ENCODE data around the gene G6PC1.
"Not testable (repeated sequence)": the region's sequence is repeated elsewhere in the genome, so short reads cannot be mapped to it uniquely, and the experiment has no call there.

Gene G6PC1

DNA sequence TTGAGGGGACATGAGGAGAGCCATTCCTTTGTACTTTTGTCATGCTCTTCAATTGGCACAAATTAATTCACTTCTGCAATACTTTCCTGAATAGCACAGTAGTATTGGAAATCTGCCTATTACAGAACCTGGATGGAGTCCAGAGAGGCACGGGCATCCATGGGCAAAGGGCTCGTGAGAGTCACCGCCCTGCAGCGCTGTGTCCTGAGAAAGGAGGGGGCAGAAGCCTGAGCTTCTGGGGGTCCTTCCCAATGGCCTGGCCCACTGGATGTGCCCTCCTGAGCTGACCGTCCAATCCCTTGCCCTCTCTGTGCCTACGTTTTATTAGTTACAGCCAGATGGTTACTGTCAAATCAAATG lies 3.5 kb downstream of the G6PC1 start:
- no peak for DNase-seq

DNA sequence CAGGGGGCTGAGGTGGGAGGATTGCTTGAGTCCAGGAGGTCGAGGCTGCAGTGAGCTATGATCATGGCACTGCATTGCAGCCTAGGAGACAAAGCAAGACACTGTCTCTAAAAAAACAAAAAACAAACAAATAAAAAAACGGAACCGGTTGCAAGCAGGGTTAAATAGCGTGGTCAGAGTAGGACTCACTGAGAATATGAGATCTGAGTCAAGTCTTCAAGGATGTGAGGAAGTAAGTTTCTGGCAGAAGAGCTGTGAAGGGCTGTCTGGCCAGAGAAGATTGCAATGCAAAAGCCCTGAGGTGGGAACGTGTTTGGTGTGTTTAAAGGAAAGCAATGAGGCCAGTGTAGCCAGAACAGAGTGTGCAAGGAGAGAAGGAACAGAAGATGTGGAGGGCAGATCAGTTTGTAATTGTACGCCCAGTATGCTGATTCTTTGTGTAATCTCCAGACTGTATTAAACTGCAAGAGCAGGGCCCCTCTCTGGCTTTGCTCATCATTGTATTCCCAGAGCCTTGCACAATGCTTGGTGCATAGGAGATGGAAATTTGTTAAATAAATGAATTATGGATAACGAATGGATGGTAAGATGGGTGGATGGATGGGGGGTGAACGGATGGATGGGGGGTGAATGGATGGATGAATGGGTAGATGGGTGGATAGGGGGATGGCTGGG lies 6.3 kb downstream of the G6PC1 start:
- DNase-seq: no peak

DNA sequence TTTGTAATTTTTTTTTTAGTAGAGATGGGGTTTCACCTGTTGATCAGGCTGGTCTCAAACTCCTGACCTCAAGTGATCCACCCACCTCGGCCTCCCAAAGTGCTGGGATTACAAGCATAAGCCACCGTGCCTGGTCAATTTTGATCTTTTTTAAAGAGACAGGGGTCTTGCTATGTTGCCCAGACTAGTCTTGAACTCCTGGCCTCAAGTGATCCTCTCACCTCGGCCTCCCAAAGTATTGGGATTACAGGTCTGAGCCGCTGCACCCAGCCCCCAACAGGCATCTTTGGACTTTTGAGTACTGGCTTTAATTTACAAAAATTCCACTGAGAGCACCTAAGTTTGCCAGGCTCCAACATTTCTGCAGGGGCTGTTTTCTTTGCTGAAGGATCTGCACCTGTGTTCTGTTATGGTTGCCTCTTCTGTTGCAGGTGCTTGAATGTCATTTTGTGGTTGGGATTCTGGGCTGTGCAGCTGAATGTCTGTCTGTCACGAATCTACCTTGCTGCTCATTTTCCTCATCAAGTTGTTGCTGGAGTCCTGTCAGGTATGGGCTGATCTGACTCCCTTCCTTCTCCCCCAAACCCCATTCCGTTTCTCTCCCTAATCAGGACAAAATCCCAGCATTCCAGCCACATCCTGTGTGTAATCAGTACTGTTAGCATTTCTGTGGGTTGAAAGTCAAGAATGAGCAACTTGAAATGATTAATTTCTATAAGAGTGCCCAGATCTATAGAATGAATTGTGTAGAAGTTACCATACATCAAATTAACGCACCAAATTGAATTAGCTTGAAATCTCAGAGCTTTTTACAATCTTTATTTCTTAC lies 8.5 kb downstream of the G6PC1 start:
- no peak for DNase-seq

DNA sequence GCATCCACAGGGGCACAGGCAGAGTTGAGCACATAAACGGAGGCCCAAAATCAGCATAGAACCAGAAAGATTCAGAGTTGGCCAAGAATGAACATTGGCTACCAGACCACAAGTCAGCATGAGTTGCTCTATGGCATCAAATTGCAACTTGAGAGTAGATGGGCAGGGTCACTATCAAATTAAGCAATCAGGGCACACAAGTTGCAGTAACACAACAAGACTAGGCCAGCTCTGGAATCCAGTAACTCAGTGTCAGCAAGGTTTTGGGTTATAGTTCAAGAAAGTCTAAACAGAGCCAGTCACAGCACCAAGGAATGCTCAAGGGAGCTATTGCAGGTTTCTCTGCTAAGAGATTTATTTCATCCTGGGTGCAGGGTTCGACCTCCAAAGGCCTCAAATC lies 12.9 kb downstream of the G6PC1 start:
- DNase-seq: no peak

DNA sequence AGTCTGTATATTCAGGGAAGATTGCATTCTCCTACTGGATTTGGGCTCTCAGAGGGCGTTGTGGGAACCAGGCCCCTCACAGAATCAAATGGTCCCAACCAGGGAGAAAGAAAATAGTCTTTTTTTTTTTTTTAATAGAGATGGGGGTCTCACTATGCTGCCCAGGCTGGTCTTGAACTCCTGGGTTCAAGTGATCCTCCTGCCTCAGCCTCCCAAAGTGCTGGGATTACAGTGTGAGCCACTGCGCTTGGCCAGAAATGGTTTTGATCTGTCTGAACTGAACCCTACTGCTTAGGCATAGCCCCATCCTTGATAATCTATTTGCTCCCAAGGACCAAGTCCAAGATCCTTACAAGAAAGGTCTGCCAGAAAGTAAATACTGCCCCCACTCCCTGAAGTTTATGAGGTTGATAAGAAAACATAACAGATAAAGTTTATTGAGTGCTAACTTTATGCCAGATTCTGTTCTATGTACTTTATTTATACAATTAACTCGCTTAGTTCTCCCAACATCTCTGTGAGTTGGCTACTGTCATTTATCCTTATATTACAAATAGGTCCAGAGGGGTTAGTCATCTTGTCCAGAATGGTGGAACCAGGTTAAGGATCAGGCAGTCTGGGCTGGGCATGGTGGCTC lies 13.5 kb downstream of the G6PC1 start:
- no peak for DNase-seq

DNA sequence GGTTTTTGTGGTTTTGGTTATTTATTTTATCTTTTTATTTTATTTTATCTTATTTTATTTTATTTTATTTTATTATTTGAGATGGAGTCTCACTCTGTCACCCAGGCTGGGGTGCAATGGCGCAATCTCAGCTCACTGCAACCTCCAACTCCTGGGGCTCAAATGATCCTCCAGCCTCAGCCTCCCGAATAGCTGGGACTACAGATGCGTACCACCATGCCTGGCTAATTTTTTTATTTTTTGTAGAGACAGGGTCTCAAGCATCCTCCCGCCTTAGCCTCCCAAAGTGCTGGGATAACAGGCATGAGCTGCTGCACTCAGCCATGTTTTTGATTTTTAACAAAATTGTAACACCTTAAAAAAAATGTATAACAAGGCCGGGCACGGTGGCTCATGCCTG lies 14.7 kb downstream of the G6PC1 start:
- DNase-seq: not testable (repeated sequence)

DNA sequence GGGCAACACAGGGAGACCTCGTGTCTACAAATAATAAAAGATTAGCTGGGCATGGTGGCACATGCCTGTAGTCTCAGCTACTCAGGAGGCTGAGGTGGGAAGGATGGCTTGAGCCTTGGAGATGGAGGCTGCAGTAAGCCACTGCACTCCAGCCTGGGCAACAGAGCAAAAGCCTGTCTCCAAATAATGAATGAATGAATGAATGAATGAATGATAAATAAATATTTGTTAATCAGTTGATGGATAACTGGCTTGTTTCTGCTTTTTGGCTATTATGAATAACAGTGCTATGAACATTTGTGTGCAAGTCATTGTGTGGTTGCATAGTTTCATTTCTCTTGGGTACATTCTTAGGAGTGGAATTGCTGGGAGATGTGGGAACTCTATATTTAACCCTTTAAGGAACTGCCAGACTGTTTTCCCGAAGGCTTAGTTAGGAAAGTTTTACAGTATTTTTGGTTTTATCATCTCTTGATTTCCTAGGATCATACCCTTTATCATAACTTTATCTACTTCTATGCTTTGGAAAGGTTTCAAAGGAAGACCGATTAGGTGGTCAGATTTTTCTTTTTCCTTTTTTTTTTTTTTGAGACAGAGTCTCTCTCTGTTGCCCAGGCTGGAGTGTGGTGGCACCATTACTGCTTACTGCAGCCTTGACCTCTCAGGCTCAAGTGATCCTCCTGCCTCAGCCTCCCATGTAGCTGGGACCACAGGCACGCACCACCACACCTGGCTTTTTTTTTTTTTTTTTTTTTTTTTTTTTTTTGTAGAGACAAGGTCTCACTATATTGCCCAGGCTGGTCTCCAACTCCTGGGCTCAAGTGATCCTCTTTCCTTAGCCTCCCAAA lies 16.0 kb downstream of the G6PC1 start:
- not testable (repeated sequence) for DNase-seq

DNA sequence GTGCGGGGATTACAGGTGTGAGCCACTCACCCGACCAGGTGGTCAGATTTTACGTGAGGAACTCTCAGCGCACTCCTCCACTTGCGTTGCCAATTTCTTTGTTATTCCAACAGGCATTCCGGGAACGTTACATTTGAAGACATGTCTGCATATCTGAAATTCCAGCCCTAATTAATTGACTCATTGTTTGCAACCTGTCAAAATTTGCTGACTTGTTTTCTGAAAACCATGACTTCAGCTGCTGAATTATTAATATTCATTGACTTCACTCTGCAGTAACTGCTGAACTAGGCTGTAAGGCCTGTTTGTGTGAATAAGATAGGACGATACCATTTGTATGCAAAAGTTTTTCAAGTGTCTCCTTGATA lies 16.6 kb downstream of the G6PC1 start:
- DNase-seq: no peak

DNA sequence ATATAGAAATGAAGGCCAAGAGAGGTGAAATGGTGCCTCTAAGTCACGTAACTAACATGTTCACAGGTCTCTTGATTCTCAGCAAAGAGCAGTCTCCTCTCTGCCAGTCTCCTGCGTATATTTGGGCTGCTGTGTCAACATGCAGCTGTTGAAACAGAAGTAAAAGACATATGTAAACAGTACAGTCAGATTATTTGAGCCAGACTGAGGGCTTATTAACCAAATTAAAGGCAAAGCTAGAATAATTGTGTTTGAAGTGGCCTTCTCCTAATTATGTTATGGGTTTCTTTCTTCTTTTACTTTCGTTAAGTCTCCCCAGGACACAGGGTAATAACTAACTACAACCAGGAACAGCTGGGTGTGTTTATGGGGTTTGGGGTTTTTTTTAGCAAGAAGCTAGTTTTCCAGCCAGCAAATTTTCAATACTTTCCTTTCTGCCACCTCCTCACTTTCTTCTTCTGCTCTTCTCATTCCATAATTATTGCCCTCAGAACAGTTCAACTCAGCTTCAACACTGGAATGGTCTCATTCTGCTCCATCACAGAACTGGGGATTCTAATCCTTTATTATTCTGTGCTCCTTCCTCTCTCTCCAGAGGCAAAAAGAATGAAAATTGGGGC lies 18.4 kb downstream of the G6PC1 start:
- no peak for DNase-seq

DNA sequence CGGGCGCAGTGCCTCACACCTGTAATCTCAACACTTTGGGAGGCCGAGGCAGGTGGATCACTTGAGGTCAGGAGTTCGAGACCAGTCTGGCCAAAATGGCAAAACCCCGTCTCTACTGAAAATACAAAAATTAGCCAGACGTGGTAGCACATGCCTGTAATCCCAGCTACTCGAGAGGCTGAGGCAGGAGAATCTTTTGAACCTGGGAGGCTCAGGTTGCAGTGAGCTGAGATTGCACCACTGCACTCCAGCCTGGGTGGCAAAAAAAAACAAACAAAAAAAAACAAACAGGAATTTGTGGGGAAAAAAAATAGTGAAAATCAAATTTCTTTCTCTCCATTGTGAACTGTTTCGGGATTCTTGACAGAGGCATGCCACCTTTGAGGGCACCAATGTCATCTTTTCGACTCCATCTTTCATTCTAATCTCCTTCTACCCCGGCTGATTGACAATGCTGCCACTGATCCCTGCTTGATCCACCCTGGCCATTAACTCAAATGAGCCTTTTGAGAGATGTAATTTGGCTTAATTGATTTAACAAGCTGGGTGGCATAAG lies 19.0 kb downstream of the G6PC1 start:
- DNase-seq: not testable (repeated sequence)

DNA sequence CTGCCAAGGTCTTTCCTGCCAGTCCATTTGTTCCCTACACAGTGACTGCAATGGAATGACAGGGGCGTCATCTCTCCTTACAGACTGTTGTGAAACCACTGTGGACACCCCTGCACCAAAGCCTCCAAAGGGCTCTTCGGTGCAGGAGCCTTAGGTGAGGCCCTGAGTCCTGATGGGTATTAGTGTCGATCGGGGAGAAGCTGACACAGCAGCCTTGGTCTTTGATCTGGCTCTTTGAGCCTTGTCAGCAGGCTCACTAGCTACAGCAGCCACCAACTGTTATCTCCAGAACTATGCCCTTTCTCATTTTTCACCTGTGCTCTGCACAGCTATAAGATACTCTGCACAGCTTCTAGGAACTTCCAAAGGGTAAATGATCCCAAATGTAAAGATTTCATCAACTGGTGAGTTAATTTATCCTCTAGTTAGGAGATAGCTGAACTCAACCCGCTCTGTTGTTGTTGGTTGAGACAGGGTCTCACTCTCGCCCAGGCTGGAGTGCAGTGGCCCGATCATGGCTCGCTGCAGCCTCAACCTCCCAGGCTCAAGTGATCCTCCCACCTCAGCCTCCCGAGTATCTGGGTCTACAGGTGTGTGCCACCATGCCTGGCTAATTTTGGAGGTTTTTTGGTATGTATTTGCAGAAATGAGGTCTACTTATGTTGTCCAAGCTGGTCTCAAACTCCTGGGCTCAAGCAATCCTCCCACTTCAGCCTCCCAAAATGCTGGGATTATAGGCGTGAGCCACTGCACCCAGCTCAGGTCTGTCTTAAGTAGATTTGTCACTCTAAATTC lies 19.7 kb downstream of the G6PC1 start:
- no peak for DNase-seq

DNA sequence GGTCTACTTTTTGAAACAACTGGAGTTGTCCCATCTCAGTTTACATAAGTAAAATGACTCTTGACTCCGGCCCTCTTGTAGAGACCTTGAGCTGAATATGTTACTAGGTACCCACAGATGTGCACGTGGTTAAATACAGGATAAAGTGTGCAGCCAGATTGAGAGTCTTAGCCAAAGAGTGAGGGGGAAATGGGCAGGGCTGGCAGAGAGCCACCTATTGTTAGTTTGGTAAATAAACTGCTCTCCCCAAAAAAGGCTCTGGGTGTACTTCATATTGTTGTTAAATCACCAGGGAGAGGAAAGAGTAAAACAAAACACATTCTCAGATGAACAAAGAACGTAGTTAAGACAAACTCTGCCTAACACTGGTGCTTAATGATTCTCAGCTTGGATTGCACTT lies 20.3 kb downstream of the G6PC1 start:
- no peak for DNase-seq

DNA sequence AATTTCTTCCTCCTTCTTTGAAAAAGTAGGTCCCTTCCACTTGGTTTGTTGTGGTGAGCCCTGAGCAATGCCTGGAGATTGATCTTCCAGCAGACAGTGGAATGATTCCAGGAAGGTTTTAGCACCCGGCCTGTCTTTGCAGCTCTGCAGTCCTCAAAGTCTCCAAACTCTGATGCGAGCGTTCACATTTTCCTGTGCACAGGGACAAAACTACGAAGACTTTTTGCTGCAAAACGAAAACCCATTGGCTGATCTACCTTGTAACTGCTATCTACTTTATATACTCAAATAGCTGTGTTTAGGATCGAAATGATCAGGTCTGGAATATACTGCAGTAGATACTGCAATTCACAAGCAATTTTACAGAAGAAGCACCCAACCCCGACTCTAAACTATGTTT lies 21.7 kb downstream of the G6PC1 start:
- no peak for DNase-seq

DNA sequence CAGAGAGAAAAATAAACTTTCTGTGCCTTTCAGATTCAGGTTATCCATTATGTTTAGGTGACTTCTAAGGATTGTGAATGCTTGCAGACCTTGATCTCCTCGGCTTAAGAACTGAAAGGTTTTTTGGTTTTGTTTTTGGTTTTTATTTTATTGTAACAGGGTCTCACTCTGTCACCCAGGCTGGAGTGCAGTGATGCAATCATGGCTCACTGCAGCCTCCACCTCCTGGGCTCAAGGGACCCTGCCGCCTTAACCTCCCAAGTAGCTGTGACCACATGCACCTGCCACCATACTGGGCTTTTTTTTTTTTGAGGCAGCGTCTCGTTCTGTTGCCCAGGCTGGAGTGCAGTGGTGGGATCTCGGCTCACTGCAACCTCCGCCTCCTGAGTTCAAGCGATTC lies 22.9 kb downstream of the G6PC1 start:
- not testable (repeated sequence) for DNase-seq

DNA sequence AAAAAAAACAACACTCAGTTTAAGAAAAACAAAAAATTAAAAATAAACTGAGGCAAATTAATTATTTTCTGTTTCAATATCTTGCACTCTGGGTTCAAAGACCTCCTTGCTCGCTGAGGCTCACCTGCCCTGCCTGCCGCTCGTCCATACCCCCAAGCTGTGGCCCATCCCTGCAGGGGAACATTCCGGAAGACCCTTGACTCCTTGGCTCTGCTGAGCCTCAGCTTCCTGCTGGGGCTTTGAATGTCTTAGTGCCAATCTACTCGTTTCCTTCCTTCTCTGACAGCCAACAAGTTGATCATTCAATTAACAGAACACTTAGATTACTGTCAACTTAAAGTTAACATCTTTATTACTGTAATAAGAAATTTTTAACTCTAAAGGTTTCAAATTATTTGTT lies 24.3 kb downstream of the G6PC1 start:
- DNase-seq: no peak

DNA sequence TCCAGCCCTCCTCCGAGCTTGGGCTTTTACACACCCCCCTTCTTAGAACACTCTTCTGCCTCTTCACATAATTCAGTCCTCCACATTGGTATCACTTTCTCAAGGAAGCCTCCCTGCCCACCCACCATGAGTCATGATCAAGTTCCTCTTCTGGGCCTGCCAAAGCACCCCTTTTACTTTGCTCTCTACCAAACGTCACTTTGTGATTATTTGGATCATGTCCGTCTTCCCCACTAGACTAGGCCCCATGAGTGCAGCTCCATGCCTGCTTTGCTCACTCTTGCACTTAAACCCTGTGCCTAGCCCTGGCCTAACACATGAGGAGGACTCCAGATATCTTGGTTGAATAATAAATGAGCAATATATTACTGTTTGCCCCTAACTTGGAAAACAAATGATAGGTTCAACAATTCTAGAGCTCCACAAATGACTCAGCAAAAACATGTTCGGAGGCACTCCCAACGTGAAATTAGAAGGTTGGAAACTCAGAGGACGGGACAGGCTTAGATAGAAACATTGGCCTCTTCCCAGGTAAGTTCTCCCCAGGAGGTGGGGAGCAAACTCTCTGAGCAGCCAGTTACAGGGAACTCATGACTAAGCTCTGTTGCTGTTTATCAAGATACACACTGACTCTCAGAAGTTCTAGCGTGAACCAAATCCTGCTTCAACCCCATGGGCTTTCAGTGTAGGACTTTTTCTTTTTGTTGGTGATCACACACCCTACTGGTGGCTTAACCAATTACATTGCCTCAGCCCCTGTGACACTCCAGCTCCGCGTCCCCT lies 28.3 kb downstream of the G6PC1 start:
- peak in 1 of 2 experiments; percentile 50 for DNase-seq

DNA sequence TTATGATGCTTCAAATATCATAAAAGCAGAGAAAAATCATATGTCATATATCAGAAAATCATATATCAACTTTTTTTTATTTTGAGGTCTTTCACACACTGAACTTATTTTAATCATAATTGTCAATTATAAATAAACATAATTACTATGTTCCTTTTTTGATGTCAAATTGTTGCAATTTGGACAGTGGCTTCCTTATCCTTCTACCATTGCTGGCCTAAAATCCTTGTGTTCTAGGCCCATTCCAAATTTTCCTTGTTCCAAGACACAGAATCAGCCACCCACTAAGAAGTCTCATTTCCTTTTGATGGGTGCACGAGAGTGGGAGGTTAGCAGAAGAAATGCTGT lies 28.9 kb downstream of the G6PC1 start:
- no peak for DNase-seq

DNA sequence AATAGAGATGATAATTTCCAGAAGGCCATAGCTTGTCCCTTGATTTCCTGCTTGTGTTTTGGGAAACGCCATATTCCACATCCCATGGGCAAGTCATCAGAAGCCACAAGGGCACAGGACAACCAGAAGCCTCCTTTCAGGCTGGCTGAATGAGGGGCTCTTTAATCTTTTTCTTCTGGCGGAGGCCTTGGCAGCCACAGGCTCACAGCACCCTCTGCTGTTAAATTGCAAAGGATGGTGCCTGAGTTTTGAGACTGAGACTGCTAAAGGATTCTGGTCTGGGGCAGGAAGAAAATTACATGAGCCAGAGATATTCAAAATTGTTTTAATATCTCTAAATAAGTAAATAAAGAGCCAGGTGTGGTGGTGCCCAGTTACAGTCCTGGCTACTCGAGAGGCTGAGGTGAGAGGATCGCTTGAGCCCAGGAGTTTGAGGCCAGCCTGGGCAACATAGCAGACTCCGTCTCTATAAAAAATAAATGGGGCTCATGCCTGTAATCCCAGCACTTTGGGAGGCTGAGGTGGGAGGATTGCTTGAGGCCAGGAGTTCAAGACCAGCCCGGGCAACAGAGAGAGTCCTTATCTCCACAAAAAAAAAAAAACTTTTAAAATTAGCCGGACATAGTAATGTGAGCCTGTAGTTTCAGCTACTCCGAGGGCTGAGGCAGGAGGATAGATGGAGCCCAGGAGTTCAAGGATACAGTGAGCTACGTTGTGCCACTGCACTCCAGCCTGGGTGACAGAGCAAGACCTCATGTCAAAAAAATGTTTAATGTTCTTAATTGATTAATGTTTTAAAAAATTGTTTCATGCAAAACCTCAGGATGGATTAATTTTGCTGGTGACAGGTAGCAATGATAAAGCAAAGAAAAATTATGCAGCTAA lies 37.4 kb downstream of the G6PC1 start:
- DNase-seq: peak in 1 of 2 experiments; percentile 66

DNA sequence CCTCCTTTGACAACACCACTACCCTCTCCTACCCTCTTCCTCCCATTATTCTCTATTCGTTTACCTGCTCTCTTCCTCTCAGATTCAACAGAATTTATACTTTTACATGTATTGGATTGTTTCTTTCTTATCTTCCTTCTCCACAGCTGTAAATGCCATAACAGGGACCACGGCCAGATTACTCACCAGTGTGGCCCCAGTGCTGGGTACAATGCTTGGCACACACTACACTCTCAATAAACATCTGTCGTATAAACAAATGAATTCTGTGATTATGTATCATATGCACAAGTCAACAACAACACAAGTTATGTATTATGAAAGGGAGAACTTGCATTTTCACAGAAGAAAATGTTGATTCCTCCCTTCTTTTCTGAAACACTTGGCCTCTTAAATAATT lies 43.6 kb downstream of the G6PC1 start:
- no peak for DNase-seq

DNA sequence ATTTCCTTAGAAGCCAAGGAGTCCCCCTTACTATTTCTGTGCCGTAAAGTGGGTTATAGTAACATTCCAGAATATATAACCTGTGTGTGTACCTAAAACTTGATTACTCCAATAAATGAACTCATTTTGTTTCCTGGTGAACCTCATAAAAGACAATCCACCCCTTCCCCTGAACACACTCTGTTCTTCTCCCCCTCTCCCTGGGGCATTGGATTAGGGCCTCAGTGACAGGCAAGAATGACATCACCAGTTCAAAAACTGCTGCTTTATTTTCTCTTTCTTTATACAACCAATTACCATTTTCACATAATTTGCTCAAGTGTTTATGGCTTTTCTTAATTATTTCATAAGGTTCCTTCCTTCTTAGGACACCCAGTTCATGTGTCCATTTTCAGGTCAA lies 46.2 kb downstream of the G6PC1 start:
- DNase-seq: no peak
